Measurements from ENCODE around the gene NSFL1C. TPM values are rescaled to one million over a fixed set of nuclear protein-coding genes. Genes with fewer than 3 reads are reported as not detected.

NSFL1C gene
- total RNA-seq, 1 experiment from 2014 or later: 33.0 TPM

Other genes with a start within 250 kb of the NSFL1C start
- 0.19 and 0.29 TPM in 2 replicates for gene RAD21L1, start 240.8 kb downstream of the NSFL1C start, total RNA-seq (2014; rRNA removed)
- 14.0 and 15.8 TPM in 2 replicates for gene SNPH, start 200.6 kb downstream of the NSFL1C start, total RNA-seq (2014; rRNA removed)
- 1.5 and 2.9 TPM in 2 replicates for gene SDCBP2, start 137.7 kb downstream of the NSFL1C start, total RNA-seq (2014; rRNA removed)
- gene FKBP1A, start 73.8 kb downstream of the NSFL1C start, total RNA-seq (2014; rRNA removed): 130 and 131 TPM in 2 replicates
- not detected in 2 replicates for gene SIRPB2, start 24.6 kb upstream of the NSFL1C start, total RNA-seq (2014; rRNA removed)
- gene SIRPD, start 90.9 kb upstream of the NSFL1C start, total RNA-seq (2014; rRNA removed): not detected in 2 replicates
- gene SIRPB1, start 153.2 kb upstream of the NSFL1C start, total RNA-seq (2014; rRNA removed): 0.77 and 0.86 TPM in 2 replicates
- not detected in 2 replicates for gene SIRPG, start 190.9 kb upstream of the NSFL1C start, total RNA-seq (2014; rRNA removed)

Data from LHCN-M2 (cell line).